ENCODE data around the gene RD3L. TPM values are rescaled to one million over a fixed set of nuclear protein-coding genes. Genes with fewer than 3 reads are reported as not detected.

Gene RD3L
- total RNA-seq, 1 donor from 2014 or later = not detected

DNA sequence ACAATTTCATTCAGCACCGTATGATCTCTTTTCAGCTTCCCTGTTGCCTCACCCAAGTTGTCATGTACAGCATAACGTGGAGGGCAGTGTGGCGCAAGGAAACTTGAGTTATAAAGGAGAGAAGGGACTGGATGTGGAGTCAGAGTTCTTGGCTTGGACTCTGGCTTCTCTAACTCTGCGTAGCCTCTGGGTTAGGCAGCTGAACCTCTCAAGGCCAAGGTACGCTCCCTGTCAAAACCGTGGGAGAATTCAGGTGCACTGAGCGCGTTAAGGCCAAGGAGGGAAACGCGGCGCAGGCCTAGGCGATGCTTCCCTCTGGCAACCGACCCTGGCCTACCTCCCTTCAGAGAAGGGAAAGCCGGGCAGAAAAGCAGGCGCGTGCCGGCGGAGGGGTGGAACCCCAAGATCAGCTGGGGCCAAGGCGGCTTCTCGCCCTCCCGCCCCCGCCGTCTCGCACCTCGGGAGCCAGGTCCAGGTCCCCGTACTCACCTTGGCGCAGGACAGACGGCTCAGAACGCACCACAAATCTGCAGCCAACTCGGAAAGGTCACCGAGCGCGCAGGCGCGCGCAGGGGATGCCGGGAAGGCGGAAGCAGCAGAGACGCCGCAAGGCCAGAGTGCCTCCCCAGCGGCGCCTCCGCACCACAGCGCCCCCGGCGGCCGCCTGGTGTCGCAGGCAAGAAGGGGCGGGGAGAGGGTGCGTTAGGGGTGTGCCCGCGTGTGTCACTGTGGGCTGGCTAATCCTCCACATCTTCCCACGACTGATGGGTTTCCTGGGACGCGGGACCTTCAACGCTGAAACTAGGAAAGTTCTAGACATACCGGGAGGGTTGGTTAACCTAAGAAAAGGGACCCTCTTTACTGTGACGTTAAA is 21.1 kb downstream of the RD3L start:
- Mint-ChIP-seq H3K27me3 (ENCODE audit: low read depth) (peaks cover 5% of the 10 kb centered on the region), H3K27ac (peak overlapping the region; percentile 68), H3K4me1 (ENCODE audit: low read depth) (peaks cover 7% of the 10 kb centered on the region), H3K4me3 (ENCODE audit: low read depth) (peak overlapping the region; percentile 93), H3K9me3 (no peaks in the 10 kb centered on the region), H3K36me3 (ENCODE audit: low read depth) (peaks cover 5% of the 10 kb centered on the region)
- peak; percentile 94 for DNase-seq (ENCODE audit: low spot score)
- intact Hi-C loops (cut with micrococcal nuclease) = loop anchor here (1.0 to 5.0 kb wide), 3 partner anchors 11 to 294 kb away; partner anchors contain the start of genes KLC1 and PPP1R13B

DNA sequence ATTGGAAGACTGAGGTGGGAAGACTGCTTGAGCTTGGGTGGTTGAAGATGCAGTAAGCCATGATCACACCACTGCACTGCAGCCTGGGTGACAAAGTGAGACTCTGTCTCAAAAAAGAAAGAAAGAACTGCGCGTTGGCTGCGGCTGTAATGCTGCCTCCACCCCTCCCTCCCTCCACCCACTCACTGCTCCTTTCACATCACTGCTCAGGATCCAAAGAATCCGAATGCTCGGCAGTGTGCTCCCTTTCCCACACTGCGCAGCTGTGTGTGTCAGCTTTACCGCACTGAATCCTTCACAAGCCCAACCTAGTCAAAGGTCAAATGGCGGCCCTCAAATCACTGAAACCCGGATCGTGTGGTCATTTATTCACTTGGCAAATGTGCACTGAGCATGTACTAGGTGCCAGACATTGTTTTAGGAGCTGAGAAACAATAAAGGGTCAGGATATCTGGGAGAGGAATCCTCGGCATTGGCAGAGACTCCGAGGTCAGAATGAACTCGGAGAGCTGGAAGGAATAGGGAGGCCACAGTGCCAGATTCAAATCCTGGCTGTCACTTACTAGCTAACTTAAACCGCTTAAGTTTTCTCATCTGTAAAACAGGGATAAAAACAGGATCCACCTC is 25.6 kb downstream of the RD3L start:
- Mint-ChIP-seq H3K36me3 (ENCODE audit: low read depth) (peaks cover 26% of the 10 kb centered on the region), H3K4me1 (ENCODE audit: low read depth) (peaks cover 9% of the 10 kb centered on the region), H3K9me3 (no peaks in the 10 kb centered on the region), H3K27ac (no peak overlapping the region), H3K4me3 (ENCODE audit: low read depth) (no peak overlapping the region), H3K27me3 (ENCODE audit: low read depth) (no peaks in the 10 kb centered on the region)
- no peak for DNase-seq (ENCODE audit: low spot score)
- intact Hi-C loops (cut with micrococcal nuclease) = no loop called here

DNA sequence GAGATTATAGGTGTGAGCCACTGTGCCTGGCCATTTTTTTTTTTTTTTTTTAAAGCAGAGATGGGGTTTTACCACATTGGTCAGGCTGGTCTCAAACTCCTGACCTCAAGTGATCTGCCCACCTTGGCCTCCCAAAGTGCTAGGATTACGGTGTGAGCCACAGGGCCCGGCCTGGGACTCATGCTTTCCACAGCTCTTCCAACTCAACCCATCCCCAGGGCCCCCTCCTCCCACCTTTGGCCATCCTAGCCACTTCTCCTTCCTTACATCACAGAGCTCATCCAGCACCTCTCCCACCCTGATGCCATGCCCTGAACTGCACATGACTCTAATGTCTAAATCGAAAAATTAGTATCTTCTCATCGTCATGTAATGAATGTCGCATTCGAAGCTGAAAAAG is 26.7 kb downstream of the RD3L start:
- H3K9me3 Mint-ChIP-seq = no peaks in the 10 kb centered on the region
- peaks cover 6% of the 10 kb centered on the region for H3K4me1 Mint-ChIP-seq (ENCODE audit: low read depth)
- no peaks in the 10 kb centered on the region for H3K27me3 Mint-ChIP-seq (ENCODE audit: low read depth)
- H3K27ac Mint-ChIP-seq = no peak overlapping the region
- peaks cover 24% of the 10 kb centered on the region for H3K36me3 Mint-ChIP-seq (ENCODE audit: low read depth)
- H3K4me3 Mint-ChIP-seq (ENCODE audit: low read depth) = no peak overlapping the region
- intact Hi-C loops (cut with micrococcal nuclease) = no loop called here
- DNase-seq (ENCODE audit: low spot score) = no peak

DNA sequence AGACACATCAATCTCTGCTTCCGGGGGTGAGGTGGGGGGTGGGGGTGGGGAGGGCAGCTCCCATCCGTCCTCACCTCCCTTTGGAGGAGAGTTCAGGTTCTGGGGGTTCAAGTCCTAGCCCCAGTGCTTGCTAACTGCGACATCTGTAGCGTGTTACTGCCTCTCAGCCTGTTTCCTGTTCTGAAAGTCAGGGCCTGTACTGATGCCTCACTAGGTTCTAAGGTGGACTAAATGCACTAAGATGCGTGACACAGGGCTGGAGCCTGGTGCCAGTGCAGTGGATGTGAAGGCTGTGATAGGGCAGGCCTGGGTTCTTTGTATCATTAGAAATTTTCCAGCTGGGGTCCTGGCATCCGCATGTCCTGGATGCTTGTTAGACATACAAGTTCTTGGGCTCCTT is 31.3 kb downstream of the RD3L start:
- H3K4me3 Mint-ChIP-seq (ENCODE audit: low read depth) = no peak overlapping the region
- H3K9me3 Mint-ChIP-seq = no peaks in the 10 kb centered on the region
- no peaks in the 10 kb centered on the region for H3K27me3 Mint-ChIP-seq (ENCODE audit: low read depth)
- no peak overlapping the region for H3K27ac Mint-ChIP-seq
- H3K4me1 Mint-ChIP-seq (ENCODE audit: low read depth) = peaks cover 8% of the 10 kb centered on the region
- no peak for DNase-seq (ENCODE audit: low spot score)
- H3K36me3 Mint-ChIP-seq (ENCODE audit: low read depth) = peaks cover 23% of the 10 kb centered on the region
- intact Hi-C loops (cut with micrococcal nuclease) = loop anchor here (1.0 to 2.0 kb wide), 3 partner anchors 10 to 102 kb away; partner anchors contain the start of gene PPP1R13B

DNA sequence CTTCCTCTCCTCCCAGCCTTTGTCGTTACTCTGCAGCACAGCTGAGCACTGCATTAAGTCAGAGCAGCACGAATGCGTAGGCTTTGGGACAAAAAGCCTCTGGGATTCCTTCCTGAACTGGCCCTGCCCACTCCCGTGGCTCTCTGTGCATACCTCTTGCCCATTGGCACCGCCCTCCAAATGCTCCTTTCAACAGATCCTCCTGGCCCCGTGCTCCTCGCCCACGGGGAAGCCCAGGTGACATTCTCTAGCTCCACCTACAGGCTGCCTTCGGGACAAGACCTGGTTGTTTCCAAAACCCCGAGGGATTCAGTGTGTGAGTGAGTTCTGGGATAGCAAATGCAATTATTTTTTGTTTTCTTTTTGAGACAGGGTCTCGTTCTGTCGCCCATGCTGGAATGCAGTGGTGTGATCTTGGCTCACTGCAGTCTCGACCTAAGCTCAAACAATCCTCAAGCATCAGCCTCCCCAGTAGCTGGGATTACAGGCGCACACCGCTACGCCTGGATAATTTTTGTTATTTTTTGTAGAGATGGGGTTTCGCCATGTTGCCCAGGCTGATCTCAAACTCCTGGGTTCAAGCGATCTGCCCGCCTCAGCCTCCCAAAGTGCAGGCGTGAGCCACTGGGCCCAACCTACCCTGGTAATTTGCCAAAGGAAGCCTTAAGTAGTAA is 31.9 kb downstream of the RD3L start:
- intact Hi-C loops (cut with micrococcal nuclease) = loop anchor here (1.0 to 2.0 kb wide), 3 partner anchors 11 to 102 kb away; partner anchors contain the start of gene PPP1R13B
- no peaks in the 10 kb centered on the region for H3K9me3 Mint-ChIP-seq
- H3K27ac Mint-ChIP-seq = peak overlapping the region; percentile 47

DNA sequence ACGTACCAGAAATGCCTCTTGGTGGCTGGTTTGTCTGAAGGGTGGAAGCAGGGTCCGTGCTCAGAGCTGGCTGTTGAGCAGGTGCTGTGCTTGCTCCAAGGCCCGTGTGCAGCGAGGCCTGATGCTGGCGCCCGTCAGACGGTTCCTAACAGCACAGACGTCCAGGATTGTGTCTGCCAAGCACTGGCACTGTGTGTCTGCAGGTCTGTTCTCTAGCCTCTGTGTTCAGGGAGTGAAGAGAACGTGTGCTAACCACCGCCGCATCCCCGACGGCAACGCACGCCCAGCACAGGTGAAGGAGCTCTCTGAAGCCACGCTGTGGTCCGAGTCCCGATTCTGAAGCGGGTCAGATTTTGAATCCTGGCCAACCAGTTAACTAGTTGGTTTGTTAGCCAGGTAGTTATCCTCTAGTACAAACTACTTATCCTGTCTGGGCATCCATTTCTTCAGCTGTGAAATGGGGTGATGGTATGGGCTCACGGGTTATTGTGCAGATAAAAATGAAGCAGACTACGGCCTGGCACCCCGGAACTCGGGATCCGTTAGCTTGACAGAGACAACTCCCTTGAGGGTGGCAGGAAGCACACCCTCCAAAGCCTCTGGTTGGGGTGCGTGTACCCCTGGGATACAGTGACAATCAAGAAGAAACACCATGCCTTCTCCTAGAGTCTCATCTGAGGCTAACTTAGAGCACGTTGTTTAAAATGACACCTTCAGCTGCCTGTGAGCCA is 32.6 kb downstream of the RD3L start:
- Mint-ChIP-seq H3K36me3 (ENCODE audit: low read depth) (peaks cover 15% of the 10 kb centered on the region), H3K27ac (no peak overlapping the region), H3K4me1 (ENCODE audit: low read depth) (peaks cover 8% of the 10 kb centered on the region), H3K9me3 (no peaks in the 10 kb centered on the region), H3K27me3 (ENCODE audit: low read depth) (no peaks in the 10 kb centered on the region), H3K4me3 (ENCODE audit: low read depth) (no peak overlapping the region)
- no peak for DNase-seq (ENCODE audit: low spot score)
- intact Hi-C loops (cut with micrococcal nuclease) = loop anchor here (1.0 to 2.0 kb wide), 3 partner anchors 12 to 101 kb away; partner anchors contain the start of gene PPP1R13B

More for the DNA sequence above, 31.9 kb downstream of the RD3L start:
- H3K4me1 Mint-ChIP-seq (ENCODE audit: low read depth) = peaks cover 8% of the 10 kb centered on the region
- peak overlapping the region; percentile 2 for H3K4me3 Mint-ChIP-seq (ENCODE audit: low read depth)
- DNase-seq (ENCODE audit: low spot score) = peak; percentile 54
- H3K27me3 Mint-ChIP-seq (ENCODE audit: low read depth) = no peaks in the 10 kb centered on the region
- H3K36me3 Mint-ChIP-seq (ENCODE audit: low read depth) = peaks cover 19% of the 10 kb centered on the region

DNA sequence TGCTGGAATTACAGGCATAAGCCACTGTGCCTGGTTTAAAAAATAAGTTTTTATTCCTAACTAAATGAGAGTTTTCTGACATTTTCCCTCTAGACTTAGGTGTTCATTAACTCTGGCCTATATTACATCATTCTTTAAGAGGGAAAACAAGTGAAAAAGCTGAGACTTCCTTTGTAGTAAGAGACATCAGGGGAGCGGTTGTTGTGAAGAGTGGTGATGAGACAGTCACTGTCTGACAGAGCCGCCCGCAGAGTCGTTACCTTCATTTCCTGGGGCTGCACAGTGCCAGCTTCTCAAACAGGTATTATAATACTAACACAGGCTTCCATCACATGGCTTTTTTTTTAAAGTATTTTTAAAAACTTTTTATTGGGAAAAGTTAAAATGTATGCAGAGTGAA is 33.7 kb downstream of the RD3L start:
- Mint-ChIP-seq H3K9me3 (no peaks in the 10 kb centered on the region), H3K36me3 (ENCODE audit: low read depth) (peaks cover 10% of the 10 kb centered on the region), H3K4me3 (ENCODE audit: low read depth) (no peak overlapping the region), H3K4me1 (ENCODE audit: low read depth) (peaks cover 8% of the 10 kb centered on the region), H3K27me3 (ENCODE audit: low read depth) (peaks cover 2% of the 10 kb centered on the region), H3K27ac (no peak overlapping the region)
- DNase-seq (ENCODE audit: low spot score) = no peak
- intact Hi-C loops (cut with micrococcal nuclease) = no loop called here

DNA sequence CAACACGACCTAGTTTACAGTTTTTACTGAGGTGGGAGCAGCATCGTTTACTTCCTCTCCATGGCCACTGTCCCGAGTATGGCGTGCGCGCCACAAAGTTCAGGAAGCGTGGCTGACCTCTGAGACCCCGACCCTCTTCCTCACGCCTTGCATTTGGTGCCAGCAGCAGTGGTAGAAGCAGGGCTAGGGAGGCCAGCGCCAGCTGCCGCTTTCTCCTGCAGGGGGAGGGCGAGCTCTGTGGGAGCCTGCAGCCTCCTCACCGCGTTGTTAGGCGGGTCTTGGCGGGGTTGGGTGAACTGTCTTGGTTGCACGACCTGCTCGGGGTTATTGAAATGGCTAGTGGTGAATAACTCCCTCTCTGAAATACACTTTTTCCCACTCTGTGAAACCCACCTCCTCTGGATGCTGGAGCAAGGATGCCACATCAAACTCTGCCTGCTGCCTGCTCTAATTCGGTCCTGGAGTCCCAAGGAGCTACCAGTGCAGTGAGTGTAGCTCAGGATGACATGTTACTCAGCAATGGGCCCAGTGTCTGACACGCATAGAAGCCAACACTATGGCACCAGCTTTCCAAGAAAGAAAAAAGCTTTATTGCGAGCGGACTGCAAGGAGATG is 36.4 kb downstream of the RD3L start:
- H3K27me3 Mint-ChIP-seq (ENCODE audit: low read depth) = peaks cover 2% of the 10 kb centered on the region
- H3K9me3 Mint-ChIP-seq = no peaks in the 10 kb centered on the region
- peaks cover 10% of the 10 kb centered on the region for H3K4me1 Mint-ChIP-seq (ENCODE audit: low read depth)
- DNase-seq (ENCODE audit: low spot score) = no peak
- no peak overlapping the region for H3K27ac Mint-ChIP-seq
- no peak overlapping the region for H3K4me3 Mint-ChIP-seq (ENCODE audit: low read depth)
- no peaks in the 10 kb centered on the region for H3K36me3 Mint-ChIP-seq (ENCODE audit: low read depth)
- intact Hi-C loops (cut with micrococcal nuclease) = no loop called here

DNA sequence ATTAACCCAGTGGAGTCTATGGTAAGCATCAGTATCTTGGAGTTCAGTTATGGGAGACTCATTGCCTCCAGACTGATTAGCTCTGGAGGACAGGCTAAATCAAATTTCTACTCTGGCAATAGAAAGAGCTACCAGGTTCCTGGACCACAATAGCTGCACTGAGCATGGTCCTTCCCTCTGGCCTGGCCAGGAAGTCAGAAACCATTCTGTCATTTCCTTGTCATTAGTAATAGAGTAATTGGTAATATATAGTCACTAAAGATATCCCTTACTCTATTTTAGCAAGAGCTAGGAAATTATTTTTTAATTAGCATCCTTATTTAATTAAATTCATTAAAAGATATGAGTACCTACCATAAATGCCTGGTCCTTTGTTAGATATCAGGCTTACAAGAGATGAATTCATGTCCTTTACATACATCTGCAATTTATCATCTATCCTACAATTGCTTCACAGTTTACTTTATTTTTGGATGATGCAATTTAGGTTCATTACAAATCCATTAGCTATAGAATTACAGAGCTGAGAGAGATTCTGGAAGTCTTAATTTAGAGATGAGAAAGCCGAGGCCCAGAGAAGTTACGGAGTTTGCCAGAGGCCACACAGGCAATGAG is 37.7 kb downstream of the RD3L start:
- no peaks in the 10 kb centered on the region for H3K36me3 Mint-ChIP-seq (ENCODE audit: low read depth)
- no peaks in the 10 kb centered on the region for H3K9me3 Mint-ChIP-seq
- H3K4me3 Mint-ChIP-seq (ENCODE audit: low read depth) = no peak overlapping the region
- H3K27me3 Mint-ChIP-seq (ENCODE audit: low read depth) = peaks cover 2% of the 10 kb centered on the region
- intact Hi-C loops (cut with micrococcal nuclease) = no loop called here
- DNase-seq (ENCODE audit: low spot score) = no peak
- no peak overlapping the region for H3K27ac Mint-ChIP-seq
- peaks cover 5% of the 10 kb centered on the region for H3K4me1 Mint-ChIP-seq (ENCODE audit: low read depth)

DNA sequence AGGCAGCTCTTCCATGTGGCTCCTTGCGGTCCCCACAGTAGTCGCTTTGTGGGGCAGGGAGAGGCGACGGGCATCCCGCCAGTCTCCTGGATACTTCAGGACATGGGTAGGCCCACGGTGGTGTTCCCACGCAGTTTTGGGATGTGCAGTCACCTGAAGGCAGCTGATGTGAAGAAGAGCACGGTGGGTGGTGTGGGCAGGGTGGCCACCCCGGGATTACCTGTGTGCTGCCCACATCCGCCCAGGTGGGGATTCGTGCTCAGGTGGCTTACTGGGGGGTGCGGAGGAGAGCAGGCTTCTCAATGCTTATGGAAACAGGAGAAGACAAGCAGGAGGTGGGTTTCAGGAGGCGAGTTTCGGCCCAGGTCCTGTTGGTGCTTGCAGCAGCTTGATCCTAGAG is 42.5 kb downstream of the RD3L start:
- Mint-ChIP-seq H3K4me3 (ENCODE audit: low read depth) (no peak overlapping the region), H3K36me3 (ENCODE audit: low read depth) (no peaks in the 10 kb centered on the region), H3K27me3 (ENCODE audit: low read depth) (peaks cover 2% of the 10 kb centered on the region), H3K27ac (no peak overlapping the region), H3K9me3 (no peaks in the 10 kb centered on the region), H3K4me1 (ENCODE audit: low read depth) (peaks cover 2% of the 10 kb centered on the region)
- intact Hi-C loops (cut with micrococcal nuclease) = no loop called here
- no peak for DNase-seq (ENCODE audit: low spot score)

DNA sequence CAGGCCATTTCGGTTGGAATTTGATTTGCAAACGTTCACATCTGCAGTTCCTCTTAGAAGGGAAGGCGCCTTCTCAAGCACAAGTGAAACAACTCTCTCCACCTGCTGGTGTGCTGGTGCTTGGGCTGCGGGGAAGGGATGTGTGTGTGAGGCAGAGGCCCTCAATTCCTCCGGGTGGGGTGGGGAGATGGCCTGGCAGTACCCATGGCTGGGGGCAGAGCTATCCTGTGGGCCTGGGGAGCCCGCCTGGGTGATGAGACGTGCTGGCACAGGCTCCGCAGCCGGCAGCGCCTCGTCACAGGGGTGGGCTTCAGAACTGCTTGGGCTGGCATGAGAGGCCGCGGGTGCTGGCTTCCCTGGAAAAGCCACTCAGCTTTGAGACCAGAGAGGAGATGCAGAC is 43.0 kb downstream of the RD3L start:
- Mint-ChIP-seq H3K36me3 (ENCODE audit: low read depth) (no peaks in the 10 kb centered on the region), H3K4me1 (ENCODE audit: low read depth) (peaks cover 2% of the 10 kb centered on the region), H3K4me3 (ENCODE audit: low read depth) (no peak overlapping the region), H3K27ac (no peak overlapping the region), H3K27me3 (ENCODE audit: low read depth) (peaks cover 1% of the 10 kb centered on the region), H3K9me3 (no peaks in the 10 kb centered on the region)
- DNase-seq (ENCODE audit: low spot score) = no peak
- intact Hi-C loops (cut with micrococcal nuclease) = no loop called here

DNA sequence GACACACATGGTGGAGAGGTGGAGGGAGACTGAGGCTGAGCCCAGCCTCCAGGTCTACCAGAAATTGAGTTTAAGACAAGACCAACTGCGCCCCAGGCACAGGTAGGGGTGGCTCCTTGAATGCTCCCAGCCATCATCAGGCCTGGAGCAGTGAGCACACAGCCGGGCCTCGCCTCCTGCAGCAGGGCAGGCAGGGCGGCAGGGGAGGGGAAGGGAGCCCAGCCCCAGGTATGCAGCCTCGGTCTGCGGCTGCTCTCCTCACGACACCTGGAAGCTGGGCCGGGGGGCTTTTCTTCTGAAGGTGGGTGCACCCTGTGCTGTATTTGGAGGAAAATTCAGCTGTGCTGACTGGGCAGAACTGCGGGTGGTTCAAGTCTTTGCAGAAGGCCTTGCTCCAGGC is 43.6 kb downstream of the RD3L start:
- Mint-ChIP-seq H3K4me3 (ENCODE audit: low read depth) (no peak overlapping the region), H3K9me3 (no peaks in the 10 kb centered on the region), H3K36me3 (ENCODE audit: low read depth) (no peaks in the 10 kb centered on the region), H3K4me1 (ENCODE audit: low read depth) (peaks cover 2% of the 10 kb centered on the region), H3K27ac (no peak overlapping the region), H3K27me3 (ENCODE audit: low read depth) (no peaks in the 10 kb centered on the region)
- intact Hi-C loops (cut with micrococcal nuclease) = no loop called here
- no peak for DNase-seq (ENCODE audit: low spot score)

Measured in activated T-helper 2 cell treated with anti-CD3 and anti-CD28 coated beads, Interferon-gamma antibody, Interleukin-2, Interleukin-4, amounts not matched to agents 10 μg/mL and 5 μg/mL and 100 μg/mL, durations not matched to agents 14 hours and 24 hours and 36 hours (primary cell).